Ishikawa (cell line): Measurements from ENCODE around the gene LLCFC1.

ENCODE experiments used
- CEBPB ChIP-seq: IDR thresholded peaks from 2 replicates; pipeline ENCODE4 v1.6.1; 2012
- EP300 ChIP-seq: IDR thresholded peaks from 2 replicates; pipeline ENCODE4 v1.6.1; 2012; ENCODE audit warnings: borderline replicate concordance
- FOXM1 ChIP-seq: IDR thresholded peaks from 2 replicates; pipeline ENCODE4 v1.6.1; 2012; ENCODE audit warnings: low read depth, borderline replicate concordance
- RAD21 ChIP-seq: IDR thresholded peaks from 2 replicates; pipeline ENCODE4 v1.6.1; 2012; ENCODE audit warnings: low read depth
- REST ChIP-seq: IDR thresholded peaks from 2 replicates; pipeline ENCODE4 v1.6.1; 2012; ENCODE audit warnings: low read depth, mild to moderate bottlenecking
- TAF1 ChIP-seq: IDR thresholded peaks from 2 replicates; pipeline ENCODE4 v1.6.1; 2012; ENCODE audit warnings: low read depth, mild to moderate bottlenecking
- TF ChIP-seq, protein P1 (sequence below): IDR thresholded peaks from 2 replicates; pipeline ENCODE4 v1.6.1; 2012

GRCh38 chr7:142890874-142891485, 48.3 kb upstream of the LLCFC1 start:
- TF ChIP-seq TAF1 (no peak), REST (no peak), EP300 (no peak), CEBPB (no peak), FOXM1 (no peak), RAD21 (no peak)
- TF ChIP-seq, protein P1, sequence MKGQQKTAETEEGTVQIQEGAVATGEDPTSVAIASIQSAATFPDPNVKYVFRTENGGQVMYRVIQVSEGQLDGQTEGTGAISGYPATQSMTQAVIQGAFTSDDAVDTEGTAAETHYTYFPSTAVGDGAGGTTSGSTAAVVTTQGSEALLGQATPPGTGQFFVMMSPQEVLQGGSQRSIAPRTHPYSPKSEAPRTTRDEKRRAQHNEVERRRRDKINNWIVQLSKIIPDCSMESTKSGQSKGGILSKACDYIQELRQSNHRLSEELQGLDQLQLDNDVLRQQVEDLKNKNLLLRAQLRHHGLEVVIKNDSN: no peak
